ENCODE measurements around the gene DENND6B. TPM values are rescaled to one million over a fixed set of nuclear protein-coding genes. Genes with fewer than 3 reads are reported as not detected.

DENND6B gene
- total and polyA plus RNA-seq, 2 donors (not counting 3 experiments of a cell fraction or from before 2014, with no cell fraction given): 4.1 to 5.9 TPM

- peak overlapping the region; percentile 67 for H3K9ac ChIP-seq (replicated peaks; ENCODE audit: extremely low read depth, insufficient read depth, low read length)
- H3K4me1 ChIP-seq (ENCODE audit: control insufficient read depth, extremely low read depth, insufficient read depth, low read length): peaks cover 11% of the 10 kb centered on the region
- peak overlapping the region; percentile 23 to 69 (median 49) for H3K4me3 ChIP-seq (replicated peaks in 1 of 3; ENCODE audit: insufficient read depth in 1 of 3, low read depth in 1 of 3, low read length in 3 of 3)
- no TSS peak for BruUV-seq (replicated peaks)
- no peaks in the 10 kb centered on the region for H3K27me3 ChIP-seq (ENCODE audit: control insufficient read depth in 2 of 2, insufficient read depth in 2 of 2, low read length in 2 of 2)
- FAIRE-seq (peak; percentile 59), DNase-seq (ENCODE audit: low read depth, low spot score) (peak; percentile 54)
- ChIA-PET POLR2A (interaction anchor here (1.3 kb wide), 1 partner anchor 11 kb away, joined by 3 read pairs; no protein-coding TSS in a partner anchor), CTCF (interaction anchor here (0.7 to 4.9 kb wide), 5 partner anchors 9 to 81 kb away, joined by 3 to 41 read pairs (median 9); partner anchors contain the start of genes HDAC10 and MAPK11)
- intact Hi-C loops (cut with micrococcal nuclease) (loop anchor here (1.0 kb wide), 1 partner anchor 9 kb away; the partner anchor contains the start of gene MAPK11), dilution Hi-C loops (cut with MboI; ENCODE audit: extremely low pct_ligation_motif_present, low sequenced_read_pairs) (no loop called here)
- peak overlapping the region; percentile 76 for H2AFZ ChIP-seq (ENCODE audit: low read depth, low read length)
- H4K20me1 ChIP-seq (replicated peaks; ENCODE audit: control insufficient read depth, extremely low read depth, insufficient read depth, low read length): no peaks in the 10 kb centered on the region
- H3K9me1 ChIP-seq (replicated peaks; ENCODE audit: control insufficient read depth, extremely low read depth, insufficient read depth, low read length): no peaks in the 10 kb centered on the region
- no peaks in the 10 kb centered on the region for H3K9me3 ChIP-seq (replicated peaks; ENCODE audit: control insufficient read depth, insufficient read depth, low read length)
- no peak for TF ChIP-seq CTCF (IDR thresholded peaks at IDR 0.05; ENCODE audit: extremely low read depth in 1 of 2, insufficient read depth in 1 of 2, low read depth in 1 of 2, low read length in 2 of 2)
- TF ChIP-seq GATA2 (IDR thresholded peaks at IDR 0.05; ENCODE audit: insufficient read depth, insufficient read length, low read depth, low read length): no peak
- no peak for TF ChIP-seq POLR2A (IDR thresholded peaks at IDR 0.05; ENCODE audit: low read depth, low read length)
- no peak for TF ChIP-seq MAX (IDR thresholded peaks at IDR 0.05; ENCODE audit: insufficient read depth, insufficient read length)
- no peak for TF ChIP-seq FOS (IDR thresholded peaks at IDR 0.05; ENCODE audit: borderline replicate concordance, insufficient read depth, low read length)
- TF ChIP-seq POLR2AphosphoS5 (IDR thresholded peaks at IDR 0.05; ENCODE audit: insufficient read depth, low read depth, low read length): no peak
- TF ChIP-seq MYC (IDR thresholded peaks at IDR 0.05; ENCODE audit: low read depth, low read length): no peak
- no peak for TF ChIP-seq JUN (IDR thresholded peaks at IDR 0.05; ENCODE audit: borderline replicate concordance, insufficient read depth, insufficient read length, low read depth)
- no peak for TF ChIP-seq EZH2 (IDR thresholded peaks at IDR 0.05; ENCODE audit: borderline replicate concordance, low read depth, low read length, severe bottlenecking)
- H3K79me2 ChIP-seq (ENCODE audit: control insufficient read depth, insufficient read depth, low read length): peaks cover 22% of the 10 kb centered on the region
- H3K4me2 ChIP-seq (ENCODE audit: insufficient read depth, low read length): peak overlapping the region; percentile 85
- H3K27ac ChIP-seq (ENCODE audit: insufficient read depth, low read depth, low read length): peak overlapping the region; percentile 22
- H3K36me3 ChIP-seq (ENCODE audit: control insufficient read depth in 2 of 2, extremely low read depth in 1 of 2, insufficient read depth in 2 of 2, low read length in 2 of 2): peaks cover 0 to 19% of the 10 kb centered on the region in 2 experiments
Observed at GRCh38 chr22:50260801-50261614, 65.8 kb downstream of the DENND6B start.

Measured in endothelial cell of umbilical vein (primary cell).